Fibroblast of the aortic adventitia (primary cell): ENCODE measurements around the gene PEX11G. TPM values are rescaled to one million over a fixed set of nuclear protein-coding genes. Genes with fewer than 3 reads are reported as not detected.
A peak's percentile ranks its signal among the peaks of the same experiment; 100 is the strongest.

Experiments
- DNase-seq: peaks from one replicate; pipeline ENCODE4 v3.0.0-alpha.2; 2010; ENCODE audit warnings: low read depth
- H3K4me3 ChIP-seq: 2 replicates; pipeline ENCODE4 v1.5.1; 2011; ENCODE audit warnings: low read depth, mild to moderate bottlenecking, control low read depth, low read length, moderate library complexity
- CTCF ChIP-seq: IDR thresholded peaks from 2 replicates; pipeline ENCODE4 v1.5.1; 2011; ENCODE audit warnings: mild to moderate bottlenecking, low read length, control low read depth, inconsistent platforms; ENCODE audit not compliant: insufficient read depth
- total RNA-seq: library from RNA; depleted of rRNA; stranded (reverse); fragments of >200 nt; gene quantifications from 2 replicates; pipeline ENCODE4 v1.2.3, GENCODE V29; 2012; ENCODE audit warnings: low replicate concordance

PEX11G gene
- total RNA-seq, 1 donor, result 1.6 TPM

GRCh38 chr19:7526059-7526929 lies 37.5 kb upstream of the PEX11G start:
- H3K4me3 ChIP-seq, result no peak overlapping the region
- no peak for TF ChIP-seq CTCF
- DNase-seq, result no peak

DNA sequence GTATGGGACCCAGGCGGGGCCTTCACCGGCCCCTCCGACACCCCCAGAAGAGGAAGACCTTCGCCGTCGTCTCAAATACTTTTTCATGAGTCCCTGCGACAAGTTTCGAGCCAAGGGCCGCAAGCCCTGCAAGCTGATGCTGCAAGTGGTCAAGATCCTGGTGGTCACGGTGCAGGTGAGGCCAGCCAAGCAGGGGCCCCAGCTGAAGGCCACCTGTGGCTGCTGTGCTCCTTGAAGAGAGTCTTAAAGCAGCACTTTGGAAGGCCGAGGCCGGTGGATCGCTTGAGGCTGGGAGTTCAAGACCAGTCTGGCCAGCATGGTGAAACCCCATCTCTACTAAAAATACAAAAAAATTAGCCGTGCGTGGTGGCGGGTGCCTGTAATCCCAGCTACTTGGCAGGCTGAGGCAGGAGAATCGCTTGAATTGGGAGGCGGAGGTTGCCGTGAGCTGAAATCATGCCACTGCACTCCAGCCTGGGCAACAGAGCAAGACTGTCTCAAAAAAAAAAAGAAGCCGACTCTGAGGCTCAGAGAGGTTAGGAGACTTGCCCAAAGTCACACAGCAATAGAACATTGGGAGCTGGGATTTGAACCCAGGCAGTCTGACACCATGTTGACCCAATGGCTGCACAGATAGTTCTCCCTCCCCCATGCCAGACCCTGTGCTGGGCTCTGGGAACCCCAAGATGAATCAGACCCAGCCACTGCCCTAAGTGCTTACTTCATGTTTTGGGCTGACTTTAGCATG lies 36.3 kb upstream of the PEX11G start:
- H3K4me3 ChIP-seq, result no peak overlapping the region
- TF ChIP-seq CTCF, result no peak
- DNase-seq, result no peak

DNA sequence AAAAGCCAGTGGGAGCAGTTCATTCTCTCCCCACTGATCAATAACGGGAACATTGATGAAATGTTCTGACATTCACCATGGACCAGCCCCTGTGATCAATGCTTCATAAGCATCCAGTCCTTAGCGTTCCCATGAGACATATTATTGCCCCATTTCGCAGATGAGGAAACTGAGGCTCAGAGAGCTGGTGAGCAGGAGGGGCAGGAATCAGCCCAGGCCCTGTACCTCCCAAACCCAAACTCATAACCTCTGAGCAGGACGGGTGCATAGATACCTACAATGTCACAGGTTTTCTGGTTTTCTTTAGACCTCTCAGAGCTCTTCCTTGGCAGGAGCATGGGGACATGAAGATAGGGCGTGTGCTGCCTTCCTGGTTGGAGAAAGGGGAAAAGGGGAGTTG lies 35.7 kb upstream of the PEX11G start:
- TF ChIP-seq CTCF, result no peak
- DNase-seq, result no peak
- no peak overlapping the region for H3K4me3 ChIP-seq

- peak; percentile 36 for DNase-seq
- no peak for TF ChIP-seq CTCF
- H3K4me3 ChIP-seq, result peak overlapping the region; percentile 83
These were observed 34.3 kb upstream of the PEX11G start for GRCh38 chr19:7522923-7523667.

- TF ChIP-seq CTCF, result no peak
- peak; percentile 95 for DNase-seq
- H3K4me3 ChIP-seq, result peak within 1 kb of the TSS; percentile 83
These were observed 33.5 kb upstream of the PEX11G start, which contains the start of gene MCOLN1 for GRCh38 chr19:7522072-7522922. TSS of gene MCOLN1 (plus strand) at chr19:7522624. CDS start at chr19:7522751, 127 bp downstream.
